GM20431 (cell line): Measurements from ENCODE around the gene WDFY4.

Source experiments
- in situ Hi-C: fragments of 300-500 bp; cut with MseI, MboI; formaldehyde crosslinking; loops from one replicate; pipeline ENCODE4 v1.15.0; 2020; ENCODE audit warnings: low sequenced_read_pairs; ENCODE audit not compliant: unreplicated experiment

Gene WDFY4

GRCh38 chr10:48804740-48805182 lies 120.1 kb downstream of the WDFY4 start:
- in situ Hi-C loops, result no loop called here

- in situ Hi-C loops, result no loop called here
Observed at GRCh38 chr10:48805411-48805810, 120.7 kb downstream of the WDFY4 start.

GRCh38 chr10:48805848-48806247 lies 121.2 kb downstream of the WDFY4 start:
- in situ Hi-C loops, result no loop called here

- in situ Hi-C loops, result no loop called here
Observed at GRCh38 chr10:48806342-48806741, 121.7 kb downstream of the WDFY4 start.

- in situ Hi-C loops, result no loop called here
Observed at GRCh38 chr10:48807791-48808470, 123.3 kb downstream of the WDFY4 start.

GRCh38 chr10:48809261-48809660 lies 124.6 kb downstream of the WDFY4 start:
- in situ Hi-C loops, result no loop called here

- in situ Hi-C loops, result no loop called here
Observed at GRCh38 chr10:48811461-48811860, 126.8 kb downstream of the WDFY4 start.

GRCh38 chr10:48811917-48812316 lies 127.2 kb downstream of the WDFY4 start:
- in situ Hi-C loops, result no loop called here

- in situ Hi-C loops, result no loop called here
Observed at GRCh38 chr10:48813291-48813690, 128.6 kb downstream of the WDFY4 start.

- in situ Hi-C loops, result no loop called here
Observed at GRCh38 chr10:48813825-48814224, 129.2 kb downstream of the WDFY4 start.

- in situ Hi-C loops, result no loop called here
Observed at GRCh38 chr10:48814933-48815332, 130.3 kb downstream of the WDFY4 start.

- in situ Hi-C loops, result no loop called here
Observed at GRCh38 chr10:48817141-48817540, 132.5 kb downstream of the WDFY4 start.

GRCh38 chr10:48818081-48818480 lies 133.4 kb downstream of the WDFY4 start:
- in situ Hi-C loops, result no loop called here

GRCh38 chr10:48818861-48819520 lies 134.3 kb downstream of the WDFY4 start:
- in situ Hi-C loops, result no loop called here

GRCh38 chr10:48819783-48820182 lies 135.1 kb downstream of the WDFY4 start:
- in situ Hi-C loops, result no loop called here

GRCh38 chr10:48820231-48820630 lies 135.6 kb downstream of the WDFY4 start:
- in situ Hi-C loops, result no loop called here

GRCh38 chr10:48820699-48821098 lies 136.0 kb downstream of the WDFY4 start:
- in situ Hi-C loops, result no loop called here

- in situ Hi-C loops, result no loop called here
Observed at GRCh38 chr10:48821111-48821510, 136.4 kb downstream of the WDFY4 start.

GRCh38 chr10:48821692-48822091 lies 137.0 kb downstream of the WDFY4 start:
- in situ Hi-C loops, result no loop called here

GRCh38 chr10:48833674-48834073 lies 149.0 kb downstream of the WDFY4 start:
- in situ Hi-C loops, result no loop called here

GRCh38 chr10:48834189-48834965 lies 149.7 kb downstream of the WDFY4 start:
- in situ Hi-C loops, result no loop called here
